ENCODE data around the gene PYGO1. TPM values are rescaled to one million over a fixed set of nuclear protein-coding genes. Genes with fewer than 3 reads are reported as not detected.

The PYGO1 gene
- total RNA-seq, 1 experiment from 2014 or later, result 0.83 TPM

- Histone ChIP-seq H3K79me1 (ENCODE audit: insufficient read depth, low read depth, low read length, poor library complexity, severe bottlenecking) (no peaks in the 10 kb centered on the region), H4K20me1 (ENCODE audit: control insufficient read depth, insufficient read depth, insufficient read length) (no peaks in the 10 kb centered on the region), H3K9me3 (ENCODE audit: control insufficient read depth, low read depth, low read length) (no peaks in the 10 kb centered on the region), H3K4me2 (ENCODE audit: insufficient read depth, insufficient read length, low read length) (no peak overlapping the region), H2BK5ac (ENCODE audit: insufficient read length, low read length) (no peak overlapping the region), H3K14ac (ENCODE audit: insufficient read depth, low read length) (no peak overlapping the region), H3K23me2 (ENCODE audit: insufficient read length, low read depth, low read length, poor library complexity, severe bottlenecking) (no peaks in the 10 kb centered on the region), H3K56ac (ENCODE audit: insufficient read length, low read depth, low read length) (no peak overlapping the region), H2AFZ (ENCODE audit: low read length) (no peak overlapping the region), H2BK12ac (ENCODE audit: insufficient read length, low read depth, low read length) (no peak overlapping the region), H2BK20ac (ENCODE audit: low read depth, low read length, poor library complexity, severe bottlenecking) (no peak overlapping the region), H4K91ac (ENCODE audit: insufficient read length, low read depth, low read length) (no peak overlapping the region), H2AK5ac (ENCODE audit: insufficient read length, low read length) (no peak overlapping the region), H2BK120ac (ENCODE audit: low read depth, low read length, poor library complexity, severe bottlenecking) (no peak overlapping the region), H3K23ac (ENCODE audit: insufficient read length, low read depth, low read length) (no peak overlapping the region), H3K4me1 (ENCODE audit: insufficient read depth, low read length) (no peaks in the 10 kb centered on the region), H3K4ac (ENCODE audit: low read depth, low read length) (no peak overlapping the region), H4K5ac (ENCODE audit: insufficient read length, low read depth, low read length) (no peak overlapping the region), H3K27me3 (ENCODE audit: insufficient read depth, low read length) (no peaks in the 10 kb centered on the region), H3K79me2 (ENCODE audit: insufficient read depth, low read length) (no peaks in the 10 kb centered on the region), H3T11ph (ENCODE audit: low read length) (no peak overlapping the region), H3K27ac (ENCODE audit: insufficient read length, low read depth, low read length) (no peak overlapping the region), H4K8ac (replicated peaks; ENCODE audit: insufficient read length, low read depth, low read length) (no peak overlapping the region), H2BK15ac (ENCODE audit: low read depth, low read length) (no peak overlapping the region), H3K9ac (ENCODE audit: extremely low read depth, insufficient read length, low read length) (no peak overlapping the region), H3K18ac (ENCODE audit: insufficient read length, low read depth, low read length) (no peak overlapping the region)
- DNase-seq, result no peak
- TF ChIP-seq CTCF (conservative IDR thresholded peaks at IDR 0.05), result no peak
- WGBS (ENCODE audit: extremely low coverage, insufficient read length, low lambda C conversion rate), result no CpG with 5 or more reads among the region's 4 CpGs
- H3K27ac Mint-ChIP-seq, result no peak overlapping the region
- H3K9me3 Mint-ChIP-seq, result 0 out of 5 replicates have a peak, but pooled peaks cover 0 to 5% of the 10 kb centered on the region in 2 experiments
- no peak overlapping the region for H3K4me3 Mint-ChIP-seq
- peaks cover 4 to 5% of the 10 kb centered on the region in 2 experiments for H3K4me1 Mint-ChIP-seq
- H3K36me3 Mint-ChIP-seq (ENCODE audit: insufficient read depth in 1 of 3, low read depth in 3 of 3), result no peaks in the 10 kb centered on the region
- peaks cover 14% of the 10 kb centered on the region for H3K27me3 Mint-ChIP-seq (ENCODE audit: low read depth)
These were observed 57.3 kb downstream of the PYGO1 start for GRCh38 chr15:55530861-55531313.
